MM.1S (cell line): ENCODE results near the gene ISOC1.

ENCODE experiments used
- CTCF ChIP-seq: fragments of 300-600 bp; sonication (generic); IDR thresholded peaks from 2 replicates; pipeline ENCODE4 v1.5.1; 2016; ENCODE audit warnings: antibody characterized with exemption, low read length, mixed read lengths
- EZH2 ChIP-seq: fragments of 300-600 bp; sonication (generic); optimal IDR thresholded peaks from 2 replicates; pipeline ENCODE3; 2017; ENCODE audit warnings: low read depth, mild to moderate bottlenecking, antibody characterized with exemption, low read length, mixed read lengths
- EZH2phosphoT487 ChIP-seq: fragments of 300-600 bp; sonication (generic); IDR thresholded peaks from 2 replicates; pipeline ENCODE4 v1.6.1; 2018; ENCODE audit warnings: antibody characterized with exemption, low read length

- TF ChIP-seq CTCF (no peak), EZH2 (no peak), EZH2phosphoT487 (no peak)
These were observed 24.3 kb downstream of the ISOC1 start for GRCh38 chr5:129118826-129119225.
